ENCODE measurements around the gene TMEM72.

- no peak for TF ChIP-seq CTCF (conservative IDR thresholded peaks at IDR 0.05; ENCODE audit: low read depth in 2 of 2)
- no peak for TF ChIP-seq ETS1 (IDR thresholded peaks at IDR 0.05)
- no peak for TF ChIP-seq POLR2AphosphoS5 (IDR thresholded peaks at IDR 0.05; ENCODE audit: low read depth)
- TF ChIP-seq EZH2 (IDR thresholded peaks at IDR 0.05; ENCODE audit: low read depth, unreplicated experiment), result no peak
- no peak for TF ChIP-seq NANOG (IDR thresholded peaks at IDR 0.05; ENCODE audit: borderline replicate concordance)
- TF ChIP-seq REST (IDR thresholded peaks at IDR 0.05; ENCODE audit: unreplicated experiment), result no peak
- no peak for TF ChIP-seq JUNB (IDR thresholded peaks at IDR 0.05; ENCODE audit: unreplicated experiment)
- TF ChIP-seq ZNF462 (CRISPR knock-in tag; IDR thresholded peaks at IDR 0.05), result no peak
Measured at GRCh38 chr10:44908066-44908749, 2.9 kb upstream of the TMEM72 start.

All from GM23338 (cell line).